ENCODE measurements around the gene TPD52L2. TPM values are rescaled to one million over a fixed set of nuclear protein-coding genes. Genes with fewer than 3 reads are reported as not detected.

Gene TPD52L2
- total RNA-seq, 6 donors from 2014 or later, result 64.2 to 103 (median 79.4) TPM

GRCh38 chr20:63828545-63828944 lies 36.5 kb upstream of the TPD52L2 start:
- Histone ChIP-seq H3K27me3 (no peaks in the 10 kb centered on the region), H3K27ac (peak overlapping the region in 2 of 4 donors; percentile 84 to 89), H3K4me1 (peaks cover 22 to 43% (median 30%) of the 10 kb centered on the region in 4 donors), H3K9me3 (no peaks in the 10 kb centered on the region), H3K4me3 (peak overlapping the region in 3 of 4 donors; percentile 2 to 83 (median 8)), H3K36me3 (no peaks in the 10 kb centered on the region)
- DNase-seq (no peak), ATAC-seq (ENCODE audit: low FRiP score in 2 of 2) (no peak)
- 59 to 69% methylated on average over 9 to 14 of the region's 14 CpGs for WGBS, 2 donors
- TF ChIP-seq EP300 (IDR thresholded peaks at IDR 0.05) (no peak), POLR2A (IDR thresholded peaks at IDR 0.05) (no peak), CTCF (IDR thresholded peaks at IDR 0.05) (no peak), POLR2AphosphoS5 (IDR thresholded peaks at IDR 0.05) (no peak)

GRCh38 chr20:63828951-63829350 lies 36.1 kb upstream of the TPD52L2 start:
- H3K9me3 ChIP-seq, result no peaks in the 10 kb centered on the region
- H3K27me3 ChIP-seq, result no peaks in the 10 kb centered on the region
- H3K4me1 ChIP-seq, result peaks cover 22 to 47% (median 34%) of the 10 kb centered on the region in 4 donors
- H3K4me3 ChIP-seq, result peak overlapping the region in 3 of 4 donors; percentile 2 to 83 (median 80)
- H3K27ac ChIP-seq, result peak overlapping the region in 2 of 4 donors; percentile 84 to 89
- no peaks in the 10 kb centered on the region for H3K36me3 ChIP-seq
- DNase-seq (no peak), ATAC-seq (ENCODE audit: low FRiP score in 2 of 2) (no peak)
- TF ChIP-seq CTCF (IDR thresholded peaks at IDR 0.05), result no peak
- TF ChIP-seq POLR2AphosphoS5 (IDR thresholded peaks at IDR 0.05), result no peak
- no peak for TF ChIP-seq POLR2A (IDR thresholded peaks at IDR 0.05)
- TF ChIP-seq EP300 (IDR thresholded peaks at IDR 0.05), result no peak
- WGBS, 2 donors, result 55 to 68% methylated on average over 9 to 10 of the region's 10 CpGs

GRCh38 chr20:63829603-63829944 lies 35.5 kb upstream of the TPD52L2 start:
- WGBS, 2 donors, result 13 to 14% methylated on average over 10 of the region's 10 CpGs
- H3K4me3 ChIP-seq, result peak overlapping the region; percentile 55 to 86 (median 82)
- DNase-seq (no peak), ATAC-seq (ENCODE audit: low FRiP score in 2 of 2) (no peak)
- peaks cover 26 to 53% (median 40%) of the 10 kb centered on the region in 4 donors for H3K4me1 ChIP-seq
- TF ChIP-seq POLR2AphosphoS5 (IDR thresholded peaks at IDR 0.05) (no peak), POLR2A (IDR thresholded peaks at IDR 0.05) (no peak), EP300 (IDR thresholded peaks at IDR 0.05) (no peak), CTCF (IDR thresholded peaks at IDR 0.05) (no peak)
- H3K27ac ChIP-seq, result peak overlapping the region; percentile 75 to 89 (median 81)
- no peaks in the 10 kb centered on the region for H3K36me3 ChIP-seq
- H3K27me3 ChIP-seq, result no peaks in the 10 kb centered on the region
- no peaks in the 10 kb centered on the region for H3K9me3 ChIP-seq

GRCh38 chr20:63829945-63830835 lies 34.9 kb upstream of the TPD52L2 start:
- TF ChIP-seq CTCF (IDR thresholded peaks at IDR 0.05), result no peak
- no peak for TF ChIP-seq POLR2AphosphoS5 (IDR thresholded peaks at IDR 0.05)
- no peak for TF ChIP-seq POLR2A (IDR thresholded peaks at IDR 0.05)
- Histone ChIP-seq H3K4me3 (peak overlapping the region; percentile 55 to 86 (median 82)), H3K36me3 (no peaks in the 10 kb centered on the region), H3K4me1 (peaks cover 32 to 59% (median 45%) of the 10 kb centered on the region in 4 donors), H3K27ac (peak overlapping the region; percentile 75 to 89 (median 81)), H3K27me3 (no peaks in the 10 kb centered on the region), H3K9me3 (no peaks in the 10 kb centered on the region)
- no peak for ATAC-seq (ENCODE audit: low FRiP score in 2 of 2)
- peak in 1 of 2 donors; percentile 88 for DNase-seq
- 1 to 2% methylated on average over 24 to 59 of the region's 99 CpGs for WGBS, 2 donors
